K562 (cell line): ENCODE results near the gene TTC9B. TPM values are rescaled to one million over a fixed set of nuclear protein-coding genes. Genes with fewer than 3 reads are reported as not detected.

Source experiments
- BHLHE40 ChIP-seq: IDR thresholded peaks from 2 replicates; pipeline ENCODE4 v1.6.1; 2011; ENCODE audit warnings: low read length, improper control_type of control experiment
- CBFA2T3 ChIP-seq: fragments of 450-650 bp; IDR thresholded peaks from 2 replicates; pipeline ENCODE4 v1.6.1; 2017
- EGR1 ChIP-seq: fragments of 450-650 bp; conservative IDR thresholded peaks from 2 replicates; pipeline ENCODE4 v1.6.1; 2017; ENCODE audit warnings: mild to moderate bottlenecking
- ERF ChIP-seq: fragments of 450-650 bp; formaldehyde crosslinking; IDR thresholded peaks from 2 replicates; pipeline ENCODE4 v1.4.0; 2020; ENCODE audit warnings: mild to moderate bottlenecking, mixed read lengths
- GTF2A2 ChIP-seq: IDR thresholded peaks from 2 replicates; pipeline ENCODE4 v1.6.1; 2016; ENCODE audit warnings: mild to moderate bottlenecking, missing genetic modification characterization, missing compliant biosample characterization
- HDAC1 ChIP-seq, 2 experiments: fragments of 450-650 bp; IDR thresholded peaks; 2 replicates each; pipeline ENCODE4 v1.6.1; 2016 to 2017; ENCODE audit warnings: inconsistent platforms in 1 of 2, mild to moderate bottlenecking in 1 of 2, moderate library complexity in 1 of 2
- HDAC3 ChIP-seq: fragments of 450-650 bp; IDR thresholded peaks from 2 replicates; pipeline ENCODE4 v1.6.1; 2018; ENCODE audit warnings: borderline replicate concordance, mild to moderate bottlenecking, moderate library complexity; ENCODE audit not compliant: partially characterized antibody
- HDAC6 ChIP-seq: IDR thresholded peaks from 2 replicates; pipeline ENCODE4 v1.6.1; 2012; ENCODE audit warnings: low read depth, mild to moderate bottlenecking, control low read depth, inconsistent platforms, low read length, moderate library complexity
- MNT ChIP-seq, 2 experiments: fragments of 450-650 bp; conservative IDR thresholded peaks; 2 replicates each; pipeline ENCODE4 v1.6.1; 2017; ENCODE audit warnings: mild to moderate bottlenecking in 2 of 2, moderate library complexity in 2 of 2
- NR2F6 ChIP-seq: fragments of 450-650 bp; formaldehyde crosslinking; IDR thresholded peaks from 2 replicates; pipeline ENCODE4 v1.4.0; 2020; ENCODE audit warnings: mild to moderate bottlenecking
- POLR2G ChIP-seq: fragments of 200-400 bp; formaldehyde crosslinking; IDR thresholded peaks from 2 replicates; pipeline ENCODE4 v1.6.1; 2017; ENCODE audit warnings: low read depth, mild to moderate bottlenecking, antibody characterized with exemption, low read length, moderate library complexity
- ZBTB26 ChIP-seq: fragments of 450-650 bp; formaldehyde crosslinking; IDR thresholded peaks from 2 replicates; pipeline ENCODE4 v1.4.0; 2022; ENCODE audit warnings: missing genetic modification characterization
- ZNF24 ChIP-seq: fragments of 450-650 bp; IDR thresholded peaks from 2 replicates; pipeline ENCODE4 v1.6.1; 2016
- ZNF766 ChIP-seq: fragments of 200-800 bp; sonication (Bioruptor generic); conservative IDR thresholded peaks from 2 replicates; pipeline ENCODE4 v1.6.1; 2016; ENCODE audit warnings: missing genetic modification characterization, missing compliant biosample characterization
- polyA plus RNA-seq, 8 experiments: library from polyadenylated mRNA; depleted of rRNA in 4 of 8; stranded (reverse) in 5 of 8; unstranded in 3 of 8; fragments of >200 nt; fragmentation: Nextera tagmentation in 2 of 8; fragmentation: Illumina TruSeq in 1 of 8; extraction: Ambion mirVana in 2 of 8; extraction: Trizol in 1 of 8; gene quantifications; 2 replicates each; pipeline versions ENCODE4 v1.2.1 to v1.2.3, GENCODE V29; 2011 to 2014; ENCODE audit warnings: inconsistent platforms in 1 of 8, missing spikeins in 1 of 8
- total RNA-seq, 7 experiments: library from RNA; depleted of rRNA in 6 of 7; stranded (reverse); fragments of >200 nt in 6 of 7; fragmentation: Illumina TruSeq in 2 of 7; extraction: Trizol in 2 of 7; gene quantifications; 2 replicates each; pipeline versions ENCODE4 v1.2.1 to v1.2.3, GENCODE V29; 2011 to 2021; ENCODE audit warnings: low replicate concordance in 1 of 7
- TF ChIP-seq, protein P1 (sequence below): fragments of 450-650 bp; formaldehyde crosslinking; IDR thresholded peaks from 2 replicates; pipeline ENCODE4 v1.4.0; 2020; ENCODE audit warnings: mild to moderate bottlenecking, moderate library complexity
- TF ChIP-seq, protein P2 (sequence below): sonication (generic); formaldehyde crosslinking; IDR thresholded peaks from 2 replicates; pipeline ENCODE4 v1.9.0; 2022; ENCODE audit warnings: mild to moderate bottlenecking, missing genetic modification reagents
- TF ChIP-seq, protein P3 (sequence below): fragments of 250-450 bp; sonication (Bioruptor Pico); IDR thresholded peaks from 2 replicates; pipeline ENCODE4 v1.9.0; 2021; ENCODE audit warnings: mild to moderate bottlenecking, inconsistent platforms
- TF ChIP-seq, protein P4 (sequence below): fragments of 250-450 bp; sonication (Bioruptor Pico); IDR thresholded peaks from 2 replicates; pipeline ENCODE4 v1.4.0; 2020; ENCODE audit warnings: borderline replicate concordance
- TF ChIP-seq, protein P5 (sequence below): fragments of 450-650 bp; IDR thresholded peaks from 2 replicates; pipeline ENCODE4 v1.6.1; 2017; ENCODE audit warnings: mild to moderate bottlenecking, moderate library complexity

TTC9B gene
- total and polyA plus RNA-seq, 9 of the 15 experiments (the other 6 are each of a cell fraction or from before 2014, with no cell fraction given) = 0.06 to 0.14 TPM; not detected in 7

GRCh38 chr19:40232479-40232878, 14.3 kb upstream of the TTC9B start (continued):
- peak; percentile 54 to 60 for TF ChIP-seq MNT (conservative IDR thresholded peaks at IDR 0.05)
- TF ChIP-seq, protein P1, sequence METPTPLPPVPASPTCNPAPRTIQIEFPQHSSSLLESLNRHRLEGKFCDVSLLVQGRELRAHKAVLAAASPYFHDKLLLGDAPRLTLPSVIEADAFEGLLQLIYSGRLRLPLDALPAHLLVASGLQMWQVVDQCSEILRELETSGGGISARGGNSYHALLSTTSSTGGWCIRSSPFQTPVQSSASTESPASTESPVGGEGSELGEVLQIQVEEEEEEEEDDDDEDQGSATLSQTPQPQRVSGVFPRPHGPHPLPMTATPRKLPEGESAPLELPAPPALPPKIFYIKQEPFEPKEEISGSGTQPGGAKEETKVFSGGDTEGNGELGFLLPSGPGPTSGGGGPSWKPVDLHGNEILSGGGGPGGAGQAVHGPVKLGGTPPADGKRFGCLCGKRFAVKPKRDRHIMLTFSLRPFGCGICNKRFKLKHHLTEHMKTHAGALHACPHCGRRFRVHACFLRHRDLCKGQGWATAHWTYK (CRISPR knock-in tag) = no peak
- TF ChIP-seq, protein P2, sequence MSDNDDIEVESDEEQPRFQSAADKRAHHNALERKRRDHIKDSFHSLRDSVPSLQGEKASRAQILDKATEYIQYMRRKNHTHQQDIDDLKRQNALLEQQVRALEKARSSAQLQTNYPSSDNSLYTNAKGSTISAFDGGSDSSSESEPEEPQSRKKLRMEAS (CRISPR knock-in tag) = peak; percentile 76
- TF ChIP-seq, protein P3, sequence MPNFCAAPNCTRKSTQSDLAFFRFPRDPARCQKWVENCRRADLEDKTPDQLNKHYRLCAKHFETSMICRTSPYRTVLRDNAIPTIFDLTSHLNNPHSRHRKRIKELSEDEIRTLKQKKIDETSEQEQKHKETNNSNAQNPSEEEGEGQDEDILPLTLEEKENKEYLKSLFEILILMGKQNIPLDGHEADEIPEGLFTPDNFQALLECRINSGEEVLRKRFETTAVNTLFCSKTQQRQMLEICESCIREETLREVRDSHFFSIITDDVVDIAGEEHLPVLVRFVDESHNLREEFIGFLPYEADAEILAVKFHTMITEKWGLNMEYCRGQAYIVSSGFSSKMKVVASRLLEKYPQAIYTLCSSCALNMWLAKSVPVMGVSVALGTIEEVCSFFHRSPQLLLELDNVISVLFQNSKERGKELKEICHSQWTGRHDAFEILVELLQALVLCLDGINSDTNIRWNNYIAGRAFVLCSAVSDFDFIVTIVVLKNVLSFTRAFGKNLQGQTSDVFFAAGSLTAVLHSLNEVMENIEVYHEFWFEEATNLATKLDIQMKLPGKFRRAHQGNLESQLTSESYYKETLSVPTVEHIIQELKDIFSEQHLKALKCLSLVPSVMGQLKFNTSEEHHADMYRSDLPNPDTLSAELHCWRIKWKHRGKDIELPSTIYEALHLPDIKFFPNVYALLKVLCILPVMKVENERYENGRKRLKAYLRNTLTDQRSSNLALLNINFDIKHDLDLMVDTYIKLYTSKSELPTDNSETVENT (CRISPR knock-in tag) = no peak
- TF ChIP-seq HDAC1 (IDR thresholded peaks at IDR 0.05) = peak in 1 of 2 experiments; percentile 55; a peak in 1 of 4 replicates
- TF ChIP-seq NR2F6 (CRISPR knock-in tag) = no peak
- peak; percentile 5; the same call in 1 of the 2 replicates for TF ChIP-seq CBFA2T3
- peak; percentile 10; the same call in 1 of the 2 replicates for TF ChIP-seq ZNF24
- TF ChIP-seq POLR2G = peak; percentile 51; the same call in 1 of the 2 replicates
- TF ChIP-seq BHLHE40 = 0 out of 2 replicates have a peak, but pooled peaks have one; percentile 17
- TF ChIP-seq, protein P4, sequence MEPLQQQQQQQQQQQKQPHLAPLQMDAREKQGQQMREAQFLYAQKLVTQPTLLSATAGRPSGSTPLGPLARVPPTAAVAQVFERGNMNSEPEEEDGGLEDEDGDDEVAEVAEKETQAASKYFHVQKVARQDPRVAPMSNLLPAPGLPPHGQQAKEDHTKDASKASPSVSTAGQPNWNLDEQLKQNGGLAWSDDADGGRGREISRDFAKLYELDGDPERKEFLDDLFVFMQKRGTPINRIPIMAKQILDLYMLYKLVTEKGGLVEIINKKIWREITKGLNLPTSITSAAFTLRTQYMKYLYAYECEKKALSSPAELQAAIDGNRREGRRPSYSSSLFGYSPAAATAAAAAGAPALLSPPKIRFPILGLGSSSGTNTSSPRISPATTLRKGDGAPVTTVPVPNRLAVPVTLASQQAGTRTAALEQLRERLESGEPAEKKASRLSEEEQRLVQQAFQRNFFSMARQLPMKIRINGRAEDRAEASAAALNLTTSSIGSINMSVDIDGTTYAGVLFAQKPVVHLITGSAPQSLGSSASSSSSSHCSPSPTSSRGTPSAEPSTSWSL (CRISPR knock-in tag) = no peak
- TF ChIP-seq ERF (CRISPR knock-in tag) = no peak
- peak; percentile 85 for TF ChIP-seq EGR1
- no peak for TF ChIP-seq GTF2A2 (tag)
- 0 out of 2 replicates have a peak, but pooled peaks have one; percentile 11 for TF ChIP-seq ZBTB26 (CRISPR knock-in tag)
- no peak for TF ChIP-seq ZNF766 (CRISPR knock-in tag)
- no peak for TF ChIP-seq HDAC3
- no peak for TF ChIP-seq HDAC6
- TF ChIP-seq, protein P5, sequence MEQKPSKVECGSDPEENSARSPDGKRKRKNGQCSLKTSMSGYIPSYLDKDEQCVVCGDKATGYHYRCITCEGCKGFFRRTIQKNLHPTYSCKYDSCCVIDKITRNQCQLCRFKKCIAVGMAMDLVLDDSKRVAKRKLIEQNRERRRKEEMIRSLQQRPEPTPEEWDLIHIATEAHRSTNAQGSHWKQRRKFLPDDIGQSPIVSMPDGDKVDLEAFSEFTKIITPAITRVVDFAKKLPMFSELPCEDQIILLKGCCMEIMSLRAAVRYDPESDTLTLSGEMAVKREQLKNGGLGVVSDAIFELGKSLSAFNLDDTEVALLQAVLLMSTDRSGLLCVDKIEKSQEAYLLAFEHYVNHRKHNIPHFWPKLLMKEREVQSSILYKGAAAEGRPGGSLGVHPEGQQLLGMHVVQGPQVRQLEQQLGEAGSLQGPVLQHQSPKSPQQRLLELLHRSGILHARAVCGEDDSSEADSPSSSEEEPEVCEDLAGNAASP = no peak
